Aorta (tissue), 5 donors: ENCODE data around the gene LRIG1. TPM values are rescaled to one million over a fixed set of nuclear protein-coding genes. Genes with fewer than 3 reads are reported as not detected.

Experiments
- ATAC-seq: fragments of 200-7000 bp; cut with Tn5 transposase; one replicate; pipeline ENCODE4 v1.9.1; 2022; ENCODE audit warnings: moderate library complexity; ENCODE audit not compliant: low FRiP score
- DNase-seq, 2 donors: peaks; one replicate each; pipeline ENCODE4 v3.0.0-alpha.2; 2020
- H3K27ac ChIP-seq, 2 donors: one replicate each; pipeline ENCODE4 v1.5.1; 2013; ENCODE audit warnings: low read length in 2 of 2, mild to moderate bottlenecking in 2 of 2, moderate library complexity in 2 of 2, control low read depth in 1 of 2, inconsistent platforms in 1 of 2, low read depth in 1 of 2
- H3K27me3 ChIP-seq, 2 donors: one replicate each; pipeline ENCODE4 v1.6.1; 2013; ENCODE audit warnings: control low read depth in 1 of 2, low read length in 1 of 2, mild to moderate bottlenecking in 1 of 2, moderate library complexity in 1 of 2; ENCODE audit not compliant: insufficient read depth in 2 of 2, control insufficient read depth in 1 of 2
- H3K36me3 ChIP-seq, 2 donors: one replicate each; pipeline ENCODE4 v1.6.1; 2013; ENCODE audit warnings: control low read depth in 1 of 2, low read length in 1 of 2, mild to moderate bottlenecking in 1 of 2; ENCODE audit not compliant: insufficient read depth in 2 of 2, control insufficient read depth in 1 of 2
- H3K4me1 ChIP-seq, 2 donors: one replicate each; pipeline ENCODE4 v1.6.1; 2013; ENCODE audit warnings: low read length in 2 of 2, control low read depth in 1 of 2, mild to moderate bottlenecking in 1 of 2, moderate library complexity in 1 of 2; ENCODE audit not compliant: insufficient read depth in 2 of 2, control insufficient read depth in 1 of 2
- H3K4me3 ChIP-seq, 2 donors: one replicate each; pipeline ENCODE4 v1.5.1; 2013; ENCODE audit warnings: low read length in 2 of 2, control low read depth in 1 of 2, mild to moderate bottlenecking in 1 of 2
- H3K9me3 ChIP-seq: one replicate; pipeline ENCODE4 v1.6.1; 2013; ENCODE audit warnings: mild to moderate bottlenecking, low read length; ENCODE audit not compliant: control insufficient read depth
- WGBS, 2 donors: extraction: QIAGEN DNeasy Blood & Tissue Kit; methylation state at CpG; one replicate each; pipeline ENCODE4 v1.1.7; 2013; 5-methylcytosine and 5-hydroxymethylcytosine counted together
- intact Hi-C, 2 donors: fragments of 100-400 bp; cut with DNase I; formaldehyde crosslinking; loops; one replicate each; pipeline versions ENCODE4 v1.14.2 to v1.15.0; 2022
- polyA plus RNA-seq, 2 donors: library from polyadenylated mRNA; stranded (reverse); fragments of 200-250 nt; gene quantifications; one replicate each; pipeline ENCODE4 v1.2.3, GENCODE V29; 2013
- total RNA-seq, 2 donors: library from RNA; stranded (reverse); fragmentation: NEBNext Ultra II Directional; extraction: Animal tissue kit (Norgen Biotek cat#: 25700); gene quantifications; one replicate each; pipeline ENCODE4 v1.2.1, GENCODE V29; 2021
- donor health status: healthy with polysubstance abuse.
- donor health status: Bipolar disorder and iron deficiency.
- donor health status: DM: no; HTN: no; CAD: no.
- donor health status: DM: no; HTN: no; CAD: no.
- donor health status: DM: yes; HTN: yes; CAD: no.

The LRIG1 gene
- total and polyA plus RNA-seq, 4 donors, result 15.0 to 115 (median 68.9) TPM

- ATAC-seq, result peak; percentile 75
- Histone ChIP-seq H3K36me3 (peaks cover 2 to 5% of the 10 kb centered on the region in 2 donors), H3K4me3 (no peak overlapping the region), H3K27me3 (no peaks in the 10 kb centered on the region), H3K27ac (peak overlapping the region in 1 of 2 donors; percentile 90), H3K4me1 (no peaks in the 10 kb centered on the region), H3K9me3 (no peaks in the 10 kb centered on the region)
- intact Hi-C loops, result loop anchor here (2.0 to 10.0 kb wide), 8 partner anchors 35 to 410 kb away; partner anchors contain the start of gene LRIG1 (in 1 of the 2)
- DNase-seq, result peak; percentile 71 to 91
- WGBS, 2 donors, result 60 to 61% methylated on average over 14 of the region's 14 CpGs
Observed at GRCh38 chr3:66407611-66408218, 93.1 kb downstream of the LRIG1 start.

- no peak overlapping the region for H3K4me3 ChIP-seq
- no peak for ATAC-seq
- H3K27ac ChIP-seq, result peak overlapping the region in 1 of 2 donors; percentile 90
- H3K36me3 ChIP-seq, result peaks cover 1 to 2% of the 10 kb centered on the region in 2 donors
- no peak for DNase-seq
- no peaks in the 10 kb centered on the region for H3K27me3 ChIP-seq
- H3K4me1 ChIP-seq, result no peaks in the 10 kb centered on the region
- intact Hi-C loops, result loop anchor here (2.0 to 10.0 kb wide), 8 partner anchors 35 to 410 kb away; partner anchors contain the start of gene LRIG1 (in 1 of the 2)
- H3K9me3 ChIP-seq, result no peaks in the 10 kb centered on the region
- whole genome bisulfite sequencing, 2 donors, result 36 to 37% methylated on average over 17 of the region's 17 CpGs
Observed at GRCh38 chr3:66406831-66407610, 93.8 kb downstream of the LRIG1 start.

GRCh38 chr3:66406163-66406562, 94.7 kb downstream of the LRIG1 start:
- DNase-seq, result no peak
- Histone ChIP-seq H3K36me3 (peaks cover 0 to 2% of the 10 kb centered on the region in 2 donors), H3K4me1 (peaks cover 0 to 2% of the 10 kb centered on the region in 2 donors), H3K27me3 (no peaks in the 10 kb centered on the region), H3K27ac (peak overlapping the region; percentile 54 to 90), H3K4me3 (no peak overlapping the region), H3K9me3 (no peaks in the 10 kb centered on the region)
- WGBS, 2 donors, result 18 to 20% methylated on average over 5 of the region's 5 CpGs
- ATAC-seq, result peak; percentile 71
- intact Hi-C loops, result loop anchor here (2.0 to 10.0 kb wide), 8 partner anchors 36 to 411 kb away; partner anchors contain the start of gene LRIG1 (in 1 of the 2)

- H3K4me1 ChIP-seq, result peaks cover 0 to 4% of the 10 kb centered on the region in 2 donors
- WGBS, 2 donors, result 7 to 12% methylated on average over 11 of the region's 11 CpGs
- H3K36me3 ChIP-seq, result peaks cover 0 to 2% of the 10 kb centered on the region in 2 donors
- DNase-seq, result peak; percentile 84 to 88
- intact Hi-C loops, result loop anchor here (2.0 to 10.0 kb wide), 8 partner anchors 37 to 412 kb away; partner anchors contain the start of gene LRIG1 (in 1 of the 2)
- no peak overlapping the region for H3K4me3 ChIP-seq
- H3K27me3 ChIP-seq, result no peaks in the 10 kb centered on the region
- ATAC-seq, result peak; percentile 50
- peak overlapping the region; percentile 54 to 90 for H3K27ac ChIP-seq
- no peaks in the 10 kb centered on the region for H3K9me3 ChIP-seq
Observed at GRCh38 chr3:66405701-66406091, 95.1 kb downstream of the LRIG1 start.

GRCh38 chr3:66404903-66405700, 95.7 kb downstream of the LRIG1 start:
- ATAC-seq (no peak), DNase-seq (no peak)
- 71% methylated on average over 32 of the region's 32 CpGs for WGBS, 2 donors
- no peaks in the 10 kb centered on the region for H3K9me3 ChIP-seq
- H3K27ac ChIP-seq, result peak overlapping the region; percentile 3 to 90
- H3K27me3 ChIP-seq, result no peaks in the 10 kb centered on the region
- H3K4me3 ChIP-seq, result no peak overlapping the region
- H3K4me1 ChIP-seq, result peaks cover 0 to 4% of the 10 kb centered on the region in 2 donors
- peaks cover 0 to 2% of the 10 kb centered on the region in 2 donors for H3K36me3 ChIP-seq
- intact Hi-C loops, result loop anchor here (5.0 to 10.0 kb wide), 7 partner anchors 37 to 412 kb away; no protein-coding TSS in a partner anchor

- intact Hi-C loops, result loop anchor here (10.0 kb wide), 4 partner anchors 129 to 221 kb away; no protein-coding TSS in a partner anchor
Observed at GRCh38 chr3:66404197-66404596, 96.6 kb downstream of the LRIG1 start.

GRCh38 chr3:66403323-66403990, 97.4 kb downstream of the LRIG1 start:
- no peak overlapping the region for H3K4me3 ChIP-seq
- H3K4me1 ChIP-seq, result peaks cover 0 to 4% of the 10 kb centered on the region in 2 donors
- DNase-seq (no peak), ATAC-seq (no peak)
- no peaks in the 10 kb centered on the region for H3K9me3 ChIP-seq
- peak overlapping the region in 1 of 2 donors; percentile 11 for H3K27ac ChIP-seq
- no peaks in the 10 kb centered on the region for H3K36me3 ChIP-seq
- 66 to 73% methylated on average over 13 of the region's 13 CpGs for WGBS, 2 donors
- intact Hi-C loops, result loop anchor here (10.0 kb wide), 4 partner anchors 129 to 221 kb away; no protein-coding TSS in a partner anchor
- no peaks in the 10 kb centered on the region for H3K27me3 ChIP-seq

More at GRCh38 chr3:66404197-66404596, 96.6 kb downstream of the LRIG1 start:
- Histone ChIP-seq H3K4me1 (peaks cover 0 to 4% of the 10 kb centered on the region in 2 donors), H3K9me3 (no peaks in the 10 kb centered on the region), H3K36me3 (no peaks in the 10 kb centered on the region), H3K27me3 (no peaks in the 10 kb centered on the region), H3K27ac (no peak overlapping the region), H3K4me3 (no peak overlapping the region)
- ATAC-seq (no peak), DNase-seq (no peak)
- WGBS, 2 donors, result 37 to 47% methylated on average over 15 of the region's 15 CpGs
